ENCODE results near the gene VARS2.
"Not testable (repeated sequence)": the region's sequence is repeated elsewhere in the genome, so short reads cannot be mapped to it uniquely, and the experiment has no call there.

VARS2 gene

DNA sequence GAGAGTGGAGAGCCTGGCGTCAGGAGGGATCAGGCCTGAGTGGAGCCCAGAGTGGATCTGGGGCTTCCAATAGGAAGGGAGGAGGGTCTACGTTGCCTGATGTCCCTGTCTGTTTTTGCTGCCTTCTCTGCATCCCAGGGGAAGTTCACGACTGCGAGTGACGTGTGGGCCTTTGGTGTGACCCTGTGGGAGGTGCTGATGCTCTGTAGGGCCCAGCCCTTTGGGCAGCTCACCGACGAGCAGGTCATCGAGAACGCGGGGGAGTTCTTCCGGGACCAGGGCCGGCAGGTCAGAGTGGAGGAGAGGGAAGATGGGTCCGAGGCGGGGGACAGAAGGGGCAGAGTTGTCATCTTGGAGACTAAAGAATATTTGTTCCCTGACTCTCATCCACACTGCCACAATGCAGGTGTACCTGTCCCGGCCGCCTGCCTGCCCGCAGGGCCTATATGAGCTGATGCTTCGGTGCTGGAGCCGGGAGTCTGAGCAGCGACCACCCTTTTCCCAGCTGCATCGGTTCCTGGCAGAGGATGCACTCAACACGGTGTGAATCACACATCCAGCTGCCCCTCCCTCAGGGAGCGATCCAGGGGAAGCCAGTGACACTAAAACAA lies 15.2 kb upstream of the VARS2 start:
- no peak for DNase-seq (ENCODE audit: low read depth)

DNA sequence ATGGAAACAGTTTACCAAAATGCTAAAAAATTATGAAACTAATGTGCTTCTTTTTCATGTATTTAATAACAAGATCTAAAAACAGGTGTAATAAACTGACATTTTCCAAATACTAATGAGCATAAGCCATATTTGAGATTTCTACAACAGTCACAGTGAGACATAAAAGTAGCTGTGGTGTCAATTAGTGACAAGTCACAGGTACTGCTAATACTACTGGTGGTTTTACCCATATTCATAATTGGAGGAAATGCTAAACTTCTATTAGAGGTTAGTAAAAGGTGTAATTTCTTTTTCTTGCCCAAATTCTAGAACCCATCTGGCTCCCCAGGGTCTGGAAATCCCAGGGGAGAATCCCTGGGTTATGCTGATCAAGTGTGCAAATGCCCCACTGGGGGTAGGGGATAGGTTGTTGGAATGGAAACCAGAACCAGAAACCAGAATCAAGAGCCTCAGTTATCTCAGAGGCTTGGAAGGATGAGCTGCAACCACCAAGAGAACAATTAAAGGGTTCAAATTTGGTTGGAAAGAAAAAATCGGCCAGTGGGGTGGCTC lies 13.1 kb upstream of the VARS2 start:
- DNase-seq (ENCODE audit: low read depth): no peak

DNA sequence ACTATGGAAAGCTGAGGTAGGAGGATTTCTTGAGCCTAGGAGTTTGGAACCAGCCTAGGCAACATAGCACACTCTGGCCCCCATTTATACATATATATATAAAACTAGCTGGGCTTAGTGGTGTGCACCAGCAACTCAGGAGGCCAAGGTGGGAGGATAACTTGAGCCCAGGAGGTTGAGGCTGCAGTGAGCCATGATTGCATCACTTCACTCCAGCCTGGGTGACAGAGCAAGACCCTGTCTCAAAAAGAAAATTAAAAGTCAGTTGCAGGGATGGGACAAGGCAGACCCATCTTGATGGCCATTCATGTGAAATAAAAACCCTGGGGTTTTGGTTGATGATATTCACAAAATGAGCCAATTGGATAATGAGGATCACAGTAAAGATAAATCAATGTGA lies 12.6 kb upstream of the VARS2 start:
- no peak for DNase-seq (ENCODE audit: low read depth)

- DNase-seq (ENCODE audit: low read depth): not testable (repeated sequence)
These were observed 11.8 kb upstream of the VARS2 start for GRCh38 chr6:30902196-30902595.

- DNase-seq (ENCODE audit: low read depth): no peak
These were observed 11.3 kb upstream of the VARS2 start for GRCh38 chr6:30902709-30903108.

DNA sequence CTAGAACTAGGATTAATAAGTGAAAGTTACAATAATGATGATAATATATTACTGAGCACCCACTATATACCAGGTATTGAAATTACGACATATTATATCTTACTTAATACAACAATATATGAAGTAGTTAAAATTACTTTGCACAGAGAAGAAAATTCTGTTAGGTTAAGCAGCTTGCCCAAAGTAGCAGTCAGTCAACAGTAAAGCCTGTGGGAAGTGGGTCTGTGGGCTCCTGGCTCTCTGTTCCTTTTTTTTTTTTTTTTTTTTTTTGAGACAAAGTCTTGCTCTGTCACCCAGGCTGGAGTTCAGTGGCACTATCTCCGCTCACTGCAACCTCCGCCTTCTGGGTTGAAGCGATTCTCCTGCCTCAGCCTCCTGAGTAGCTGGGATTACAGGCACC lies 10.8 kb upstream of the VARS2 start:
- DNase-seq (ENCODE audit: low read depth): no peak

- not testable (repeated sequence) for DNase-seq (ENCODE audit: low read depth)
These were observed 6.7 kb upstream of the VARS2 start for GRCh38 chr6:30907290-30907757.

- DNase-seq (ENCODE audit: low read depth): peak; percentile 75
These were observed 6.1 kb upstream of the VARS2 start, which contains the start of gene GTF2H4 for GRCh38 chr6:30907758-30908591. Gene GTF2H4 (plus strand): TSS chr6:30908207.

DNA sequence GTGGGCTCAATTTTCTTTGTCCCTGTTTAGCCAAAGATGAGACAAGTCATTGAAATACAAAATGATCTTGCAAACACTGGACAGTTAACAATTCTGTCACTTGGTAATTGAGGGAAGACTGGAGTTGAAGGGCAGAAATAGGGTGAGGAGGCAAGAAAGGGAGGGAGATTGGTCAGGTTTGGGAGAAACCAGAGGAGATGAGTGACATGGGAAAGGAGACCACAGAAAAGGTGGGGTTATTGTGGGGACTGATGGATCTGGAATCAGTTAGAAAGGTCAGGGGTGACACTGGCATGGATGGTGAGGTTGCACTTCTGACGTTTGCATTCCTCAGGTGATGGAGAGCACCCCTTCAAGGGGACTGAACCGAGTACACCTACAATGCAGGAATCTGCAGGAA lies 5.3 kb upstream of the VARS2 start:
- DNase-seq (ENCODE audit: low read depth): no peak

DNA sequence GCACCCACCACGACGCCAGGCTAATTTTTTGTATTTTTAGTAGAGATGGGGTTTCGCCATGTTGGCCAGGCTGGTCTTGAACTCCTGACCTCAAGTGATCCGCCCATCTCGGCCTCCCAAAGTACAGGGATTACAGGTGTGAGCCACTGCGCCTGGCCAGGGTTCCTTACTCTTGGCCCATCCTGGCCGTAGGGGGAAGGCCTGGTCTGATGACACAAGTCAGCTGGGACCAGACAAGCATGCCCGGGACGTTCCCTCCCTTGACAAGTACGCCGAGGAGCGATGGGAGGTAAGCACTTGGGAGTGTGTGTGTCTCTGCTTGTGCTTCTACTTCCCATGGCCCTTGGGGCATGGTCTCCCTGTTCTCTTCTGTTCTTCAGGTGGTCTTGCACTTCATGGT lies 3.6 kb upstream of the VARS2 start:
- DNase-seq (ENCODE audit: low read depth): not testable (repeated sequence)

DNA sequence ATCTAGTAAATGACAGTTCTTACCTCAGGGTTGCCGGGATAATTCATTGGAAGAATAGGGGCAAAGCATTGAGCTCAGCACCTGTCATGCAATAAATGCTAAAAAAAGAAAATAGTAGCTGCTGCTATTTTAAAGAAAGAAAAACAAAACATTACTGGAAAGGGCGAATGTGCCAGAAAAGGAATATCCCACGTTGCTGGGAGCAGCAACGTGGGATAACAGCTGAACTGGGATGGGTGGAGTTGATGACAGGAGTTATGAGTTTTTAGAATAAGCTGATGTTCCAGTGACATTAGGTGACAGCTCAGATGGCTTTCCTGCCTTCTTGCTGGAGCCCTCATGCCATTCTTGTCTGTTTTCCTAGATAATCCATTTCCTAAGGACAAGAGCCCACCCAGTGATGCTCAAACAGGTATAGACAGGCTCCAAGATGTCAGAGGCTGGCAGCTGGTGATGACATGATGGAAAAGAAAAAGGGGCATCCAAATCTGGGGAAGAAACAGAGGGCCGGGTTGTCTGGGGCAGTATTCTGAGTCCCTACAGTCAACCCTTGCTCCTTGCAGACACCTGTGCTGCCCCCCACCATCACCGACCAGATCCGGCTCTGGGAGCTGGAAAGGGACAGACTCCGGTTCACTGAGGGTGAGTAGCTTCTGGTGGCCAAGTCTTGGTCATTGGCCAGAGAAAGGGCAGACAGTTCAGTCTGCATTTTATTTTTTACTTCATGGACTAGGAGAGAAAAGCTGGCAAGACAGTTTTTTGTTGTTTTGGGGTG lies 1.1 kb upstream of the VARS2 start:
- DNase-seq (ENCODE audit: low read depth): no peak

- no peak for DNase-seq (ENCODE audit: low read depth)
These were observed 340 bp upstream of the VARS2 start for GRCh38 chr6:30913721-30914075.

DNA sequence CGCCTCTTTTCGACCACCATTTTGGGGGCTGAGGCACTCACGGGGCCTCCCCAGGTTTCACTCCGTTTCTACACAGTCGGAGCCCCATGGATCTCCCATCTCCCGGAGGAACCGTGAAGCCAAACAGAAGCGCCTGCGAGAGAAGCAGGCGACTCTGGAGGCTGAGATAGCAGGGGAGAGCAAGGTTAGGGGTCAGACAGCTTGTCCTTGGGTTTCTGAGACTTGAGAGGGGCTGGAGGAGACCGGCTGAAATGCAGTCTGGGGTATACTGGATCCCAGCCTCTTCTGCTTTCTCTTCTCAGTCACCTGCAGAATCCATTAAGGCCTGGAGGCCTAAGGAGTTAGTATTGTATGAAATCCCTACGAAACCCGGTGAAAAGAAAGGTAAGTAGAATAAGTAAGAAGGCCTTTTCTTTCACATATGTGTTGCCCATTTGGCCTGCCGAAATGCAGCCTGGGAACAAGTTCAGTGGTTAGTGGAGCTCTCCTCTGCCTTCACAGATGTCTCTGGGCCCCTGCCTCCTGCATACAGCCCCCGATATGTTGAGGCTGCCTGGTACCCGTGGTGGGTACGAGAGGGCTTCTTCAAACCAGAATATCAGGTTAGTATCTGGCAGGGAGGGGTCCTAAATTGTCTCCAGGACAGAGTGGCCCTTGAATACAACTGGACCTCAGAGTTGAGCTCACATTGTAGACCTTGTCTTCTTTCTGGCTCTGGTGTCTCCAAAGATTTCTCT lies 984 bp downstream of the VARS2 start:
- no peak for DNase-seq (ENCODE audit: low read depth)

- DNase-seq (ENCODE audit: low read depth): no peak
These were observed 1.5 kb downstream of the VARS2 start for GRCh38 chr6:30915591-30915946.

GRCh38 chr6:30917041-30917440 lies 3.0 kb downstream of the VARS2 start:
- no peak for DNase-seq (ENCODE audit: low read depth)

DNA sequence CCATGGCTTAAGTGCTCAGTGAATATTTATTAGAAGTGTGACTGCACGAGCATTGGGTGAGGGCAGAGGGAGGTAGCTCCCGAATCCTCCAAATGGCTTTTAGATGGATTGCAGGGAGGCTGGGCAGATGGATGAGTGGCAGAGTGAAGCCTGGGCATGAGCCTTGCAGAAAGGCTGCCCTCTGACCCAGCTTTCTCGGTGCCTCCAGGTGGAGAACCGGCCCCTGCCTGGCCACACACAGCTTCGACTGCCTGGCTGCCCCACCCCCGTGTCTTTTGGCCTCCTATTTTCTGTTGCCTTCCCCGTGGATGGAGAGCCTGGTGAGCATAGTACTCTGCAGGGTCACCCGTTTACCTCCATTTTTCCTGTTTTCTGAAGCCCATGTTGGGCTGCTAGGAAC lies 3.4 kb downstream of the VARS2 start:
- DNase-seq (ENCODE audit: low read depth): no peak

DNA sequence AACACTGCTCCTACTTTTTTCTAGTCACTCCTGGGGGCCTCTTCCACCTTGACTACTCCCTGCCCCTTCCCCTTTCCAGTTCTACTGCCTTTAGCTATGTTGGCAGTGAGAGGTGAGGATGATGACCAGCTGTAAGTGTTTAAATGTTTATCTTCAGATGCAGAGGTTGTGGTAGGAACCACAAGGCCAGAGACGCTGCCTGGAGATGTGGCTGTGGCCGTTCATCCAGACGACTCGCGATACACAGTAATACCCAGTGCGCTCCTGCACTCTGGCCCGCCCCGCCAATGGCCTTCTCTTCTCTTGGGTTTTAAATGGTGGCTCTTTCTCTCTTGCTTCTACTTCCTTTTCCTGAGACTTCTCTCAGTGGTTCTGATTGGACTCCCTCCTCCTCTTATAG lies 4.6 kb downstream of the VARS2 start:
- no peak for DNase-seq (ENCODE audit: low read depth)

DNA sequence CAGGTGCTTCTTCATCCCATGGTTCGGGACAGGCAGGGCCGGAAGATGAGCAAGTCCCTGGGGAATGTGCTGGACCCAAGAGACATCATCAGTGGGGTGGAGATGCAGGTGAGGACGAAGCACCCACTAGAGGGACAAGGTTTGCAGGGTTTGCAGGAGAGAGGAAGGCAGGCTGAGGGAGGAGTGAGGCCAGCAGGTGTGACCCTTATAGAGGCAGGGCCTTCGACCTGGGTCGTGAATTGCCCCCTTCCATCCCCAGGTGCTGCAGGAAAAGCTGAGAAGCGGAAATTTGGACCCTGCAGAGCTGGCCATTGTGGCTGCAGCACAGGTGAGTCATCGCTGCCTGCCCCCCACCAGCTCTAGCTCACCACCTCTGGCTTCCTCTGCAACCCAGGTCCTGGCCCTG lies 8.4 kb downstream of the VARS2 start:
- no peak for DNase-seq (ENCODE audit: low read depth)

GRCh38 chr6:30924040-30924627 lies 10.1 kb downstream of the VARS2 start:
- DNase-seq (ENCODE audit: low read depth): not testable (repeated sequence)

GRCh38 chr6:30926644-30927043 lies 12.6 kb downstream of the VARS2 start:
- no peak for DNase-seq (ENCODE audit: low read depth)

DNA sequence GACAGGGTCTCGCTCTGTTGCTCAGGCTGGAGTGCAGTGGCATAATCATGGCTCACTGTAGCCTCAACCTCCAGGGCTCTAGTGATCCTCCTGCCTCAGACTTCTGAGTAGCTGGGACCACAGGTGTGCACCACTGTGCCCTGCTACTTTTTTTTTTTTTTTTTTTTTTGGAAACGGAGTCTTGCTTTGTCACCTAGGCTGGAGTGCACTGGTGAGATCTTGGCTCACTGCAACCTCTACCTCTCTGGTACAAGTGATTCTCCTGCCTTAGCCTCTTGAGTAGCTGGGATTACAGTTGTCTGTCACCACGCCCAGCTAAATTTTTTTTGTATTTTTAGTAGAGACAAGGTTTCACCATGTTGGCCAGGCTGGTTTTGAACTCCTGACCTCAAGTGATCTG lies 13.0 kb downstream of the VARS2 start:
- DNase-seq (ENCODE audit: low read depth): not testable (repeated sequence)

DNA sequence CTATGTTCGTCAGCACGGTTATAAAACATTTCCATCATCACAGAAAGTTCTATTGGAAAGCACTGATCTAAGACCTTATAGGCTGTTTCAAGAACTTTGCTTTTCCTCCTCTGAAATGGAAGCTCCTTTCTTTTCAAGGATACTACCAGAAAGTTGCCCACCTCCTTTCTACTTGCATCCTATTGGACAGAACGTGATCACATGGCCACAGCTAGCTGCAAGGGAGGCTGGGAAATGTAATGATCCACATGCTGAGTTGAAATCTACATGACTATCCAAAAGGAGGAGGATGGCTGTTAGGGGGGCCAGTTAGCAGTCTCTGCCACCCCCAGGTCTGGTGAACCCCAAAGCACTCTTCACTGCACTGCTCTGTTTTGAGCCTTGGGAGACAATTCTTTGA lies 14.6 kb downstream of the VARS2 start:
- DNase-seq (ENCODE audit: low read depth): no peak
